Common myeloid progenitor, CD34-positive (primary cell): Measurements from ENCODE around the gene IGF2R.

ENCODE experiments used
- CTCF ChIA-PET: fragments of 350-600 bp; sonication (Branson Sonifier 250); formaldehyde crosslinking; loops from one replicate; lab custom pipeline; 2021; ENCODE audit warnings: antibody characterized with exemption; lab: Charles Lee
- POLR2A ChIA-PET: fragments of 350-600 bp; sonication (Branson Sonifier 250); formaldehyde crosslinking; loops from one replicate; lab custom pipeline; 2021; ENCODE audit warnings: antibody characterized with exemption; lab: Charles Lee
- DNase-seq, 3 donors: peaks; one replicate each; pipeline versions ENCODE4 v3.0.0 to v3.0.0-alpha.2; 2013
- H3K27ac ChIP-seq, 2 experiments: 1 replicate in 1 of 2; 2 replicates in 1 of 2; pipeline ENCODE4 v1.7.0; 2013; ENCODE audit warnings: inconsistent platforms in 2 of 2, low read length in 2 of 2, mild to moderate bottlenecking in 2 of 2, low read depth in 1 of 2, moderate library complexity in 1 of 2; ENCODE audit not compliant: severe bottlenecking in 2 of 2, insufficient read depth in 1 of 2, poor library complexity in 1 of 2
- H3K27me3 ChIP-seq, 5 experiments: replicated peaks in 2 of 5; 1 replicate in 3 of 5; 2 replicates in 2 of 5; pipeline versions ENCODE4 v1.6.1 to v1.7.0; 2013; ENCODE audit warnings: low read length in 4 of 5, mild to moderate bottlenecking in 2 of 5, moderate library complexity in 2 of 5, inconsistent platforms in 1 of 5; ENCODE audit not compliant: insufficient read depth in 5 of 5, control insufficient read depth in 4 of 5
- H3K36me3 ChIP-seq, 4 experiments: 1 replicate in 2 of 4; 2 replicates in 2 of 4; pipeline versions ENCODE4 v1.6.1 to v1.7.0; 2013; ENCODE audit warnings: low read length in 3 of 4, control low read depth in 1 of 4, mild to moderate bottlenecking in 1 of 4; ENCODE audit not compliant: control insufficient read depth in 4 of 4, insufficient read depth in 4 of 4
- H3K4me1 ChIP-seq, 4 experiments: 1 replicate in 3 of 4; 2 replicates in 1 of 4; pipeline versions ENCODE4 v1.6.1 to v1.7.1; 2013; ENCODE audit warnings: low read length in 3 of 4, mild to moderate bottlenecking in 3 of 4, control low read depth in 1 of 4, inconsistent platforms in 1 of 4, moderate library complexity in 1 of 4; ENCODE audit not compliant: control insufficient read depth in 4 of 4, insufficient read depth in 4 of 4; ENCODE audit errors: control extremely low read depth in 1 of 4
- H3K4me3 ChIP-seq, 7 experiments: 1 replicate in 4 of 7; 2 replicates in 3 of 7; pipeline versions ENCODE4 v1.5.1 to v1.7.0; 2013; ENCODE audit warnings: mild to moderate bottlenecking in 7 of 7, low read length in 6 of 7, moderate library complexity in 6 of 7, inconsistent platforms in 2 of 7, low read depth in 2 of 7, control low read depth in 1 of 7; ENCODE audit not compliant: insufficient read depth in 4 of 7, control insufficient read depth in 1 of 7; ENCODE audit errors: extremely low read depth in 1 of 7
- H3K9me3 ChIP-seq, 5 experiments: 1 replicate in 4 of 5; 2 replicates in 1 of 5; pipeline versions ENCODE4 v1.6.1 to v1.7.1; 2013; ENCODE audit warnings: low read length in 4 of 5, mild to moderate bottlenecking in 2 of 5, inconsistent platforms in 1 of 5, low read depth in 1 of 5, moderate library complexity in 1 of 5; ENCODE audit not compliant: control insufficient read depth in 4 of 5, insufficient read depth in 2 of 5; ENCODE audit errors: control extremely low read depth in 1 of 5
- WGBS: methylation state at CpG from one replicate; pipeline ENCODE4 v1.1.5; 2013; ENCODE audit not compliant: insufficient coverage; 5-methylcytosine and 5-hydroxymethylcytosine counted together

The IGF2R gene

GRCh38 chr6:159951772-159952171 lies 17.1 kb upstream of the IGF2R start:
- ChIA-PET POLR2A (no interaction called here), CTCF (interaction anchor here (1.0 kb wide), 1 partner anchor 8 kb away, joined by 3 read pairs; no protein-coding TSS in a partner anchor)
- no peaks in the 10 kb centered on the region for H3K9me3 ChIP-seq
- H3K36me3 ChIP-seq, result no peaks in the 10 kb centered on the region
- no peak overlapping the region for H3K27ac ChIP-seq
- H3K4me3 ChIP-seq, result no peak overlapping the region
- peaks cover 0 to 58% (median 23%) of the 10 kb centered on the region in 5 experiments for H3K27me3 ChIP-seq
- no peak for DNase-seq
- WGBS, result 74% methylated on average over 6 of the region's 7 CpGs
- peaks cover 0 to 4% (median 0%) of the 10 kb centered on the region in 4 experiments for H3K4me1 ChIP-seq

- Histone ChIP-seq H3K36me3 (no peaks in the 10 kb centered on the region), H3K27ac (no peak overlapping the region), H3K4me3 (no peak overlapping the region), H3K27me3 (peaks cover 0 to 61% (median 20%) of the 10 kb centered on the region in 5 experiments), H3K9me3 (no peaks in the 10 kb centered on the region), H3K4me1 (peaks cover 0 to 4% (median 0%) of the 10 kb centered on the region in 4 experiments)
- no peak for DNase-seq
- ChIA-PET POLR2A (no interaction called here), CTCF (interaction anchor here (1.0 kb wide), 1 partner anchor 9 kb away, joined by 3 read pairs; no protein-coding TSS in a partner anchor)
- WGBS, result 63% methylated on average over 8 of the region's 13 CpGs
These were observed 16.4 kb upstream of the IGF2R start for GRCh38 chr6:159952289-159953005.

GRCh38 chr6:159953091-159953601 lies 15.7 kb upstream of the IGF2R start:
- ChIA-PET CTCF (interaction anchor here (1.8 kb wide), 1 partner anchor 11 kb away, joined by 6 read pairs; no protein-coding TSS in a partner anchor), POLR2A (interaction anchor here (0.6 kb wide), 1 partner anchor 507 kb away, joined by 5 read pairs; no protein-coding TSS in a partner anchor)
- peak in 2 of 3 donors; percentile 21 to 23 for DNase-seq
- 13% methylated on average over 7 of the region's 9 CpGs for WGBS
- Histone ChIP-seq H3K36me3 (no peaks in the 10 kb centered on the region), H3K4me1 (peaks cover 0 to 4% (median 0%) of the 10 kb centered on the region in 4 experiments), H3K9me3 (no peaks in the 10 kb centered on the region), H3K27me3 (peaks cover 0 to 56% (median 20%) of the 10 kb centered on the region in 5 experiments), H3K4me3 (no peak overlapping the region), H3K27ac (no peak overlapping the region)

GRCh38 chr6:159955945-159956361 lies 12.9 kb upstream of the IGF2R start:
- Histone ChIP-seq H3K9me3 (peaks cover 0 to 3% (median 0%) of the 10 kb centered on the region in 5 experiments), H3K27me3 (peaks cover 0 to 51% (median 19%) of the 10 kb centered on the region in 5 experiments), H3K27ac (no peak overlapping the region), H3K36me3 (no peaks in the 10 kb centered on the region), H3K4me3 (no peak overlapping the region), H3K4me1 (peaks cover 0 to 8% (median 2%) of the 10 kb centered on the region in 4 experiments)
- ChIA-PET CTCF (no interaction called here), POLR2A (no interaction called here)
- no peak for DNase-seq

- Histone ChIP-seq H3K27me3 (peaks cover 0 to 49% (median 16%) of the 10 kb centered on the region in 5 experiments), H3K36me3 (no peaks in the 10 kb centered on the region), H3K9me3 (peaks cover 0 to 6% (median 0%) of the 10 kb centered on the region in 5 experiments), H3K4me3 (no peak overlapping the region), H3K27ac (no peak overlapping the region), H3K4me1 (peaks cover 0 to 8% (median 2%) of the 10 kb centered on the region in 4 experiments)
- ChIA-PET CTCF (interaction anchor here (0.8 kb wide), 1 partner anchor 28 kb away, joined by 3 read pairs; no protein-coding TSS in a partner anchor), POLR2A (no interaction called here)
- DNase-seq, result no peak
- WGBS, result 97% methylated on average over 3 of the region's 6 CpGs
These were observed 11.7 kb upstream of the IGF2R start for GRCh38 chr6:159957071-159957673.

- POLR2A ChIA-PET, result no interaction called here
These were observed 9.5 kb upstream of the IGF2R start for GRCh38 chr6:159959165-159959975.

More at GRCh38 chr6:159959165-159959975, 9.5 kb upstream of the IGF2R start:
- CTCF ChIA-PET, result interaction anchor here (0.8 to 1.1 kb wide), 2 partner anchors 22 to 28 kb away, joined by 3 read pairs; no protein-coding TSS in a partner anchor
- peaks cover 6 to 49% (median 19%) of the 10 kb centered on the region in 5 experiments for H3K27me3 ChIP-seq
- WGBS, result 95% methylated on average over 4 of the region's 6 CpGs
- no peak overlapping the region for H3K4me3 ChIP-seq
- peak in 2 of 3 donors; percentile 72 to 77 for DNase-seq
- H3K36me3 ChIP-seq, result no peaks in the 10 kb centered on the region
- H3K4me1 ChIP-seq, result peaks cover 0 to 8% (median 0%) of the 10 kb centered on the region in 4 experiments
- H3K9me3 ChIP-seq, result peaks cover 0 to 6% (median 0%) of the 10 kb centered on the region in 5 experiments
- no peak overlapping the region for H3K27ac ChIP-seq
